Skeletal muscle cell (primary cell): ENCODE measurements around the gene DEPDC7.

ENCODE experiments used
- DNase-seq: peaks from one replicate; pipeline ENCODE4 v3.0.0-alpha.2; 2010; ENCODE audit warnings: low read depth
- H3K4me3 ChIP-seq: 2 replicates; pipeline ENCODE4 v1.5.1; 2011; ENCODE audit warnings: low read depth, mild to moderate bottlenecking, control low read depth, low read length, moderate library complexity

Gene DEPDC7

DNA sequence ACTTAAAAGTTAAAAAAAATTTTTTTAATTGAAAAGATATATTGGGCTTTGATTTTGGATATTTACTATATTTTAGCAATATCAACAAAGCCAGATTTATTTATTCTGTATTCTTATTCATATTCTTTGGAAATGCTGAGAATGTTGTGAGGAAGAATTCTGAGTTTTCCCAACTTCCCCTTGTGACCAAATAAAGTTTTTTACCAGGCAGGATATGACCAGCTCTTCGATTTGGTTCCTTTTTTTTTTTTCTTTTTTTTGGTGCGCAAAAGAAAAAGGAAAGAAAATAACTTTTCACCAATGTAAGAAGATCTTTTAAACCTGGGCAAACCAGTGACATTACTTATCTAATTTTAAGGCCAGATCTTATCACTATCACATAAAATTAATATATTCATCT, 36.6 kb downstream of the DEPDC7 start:
- H3K4me3 ChIP-seq: no peak overlapping the region

DNA sequence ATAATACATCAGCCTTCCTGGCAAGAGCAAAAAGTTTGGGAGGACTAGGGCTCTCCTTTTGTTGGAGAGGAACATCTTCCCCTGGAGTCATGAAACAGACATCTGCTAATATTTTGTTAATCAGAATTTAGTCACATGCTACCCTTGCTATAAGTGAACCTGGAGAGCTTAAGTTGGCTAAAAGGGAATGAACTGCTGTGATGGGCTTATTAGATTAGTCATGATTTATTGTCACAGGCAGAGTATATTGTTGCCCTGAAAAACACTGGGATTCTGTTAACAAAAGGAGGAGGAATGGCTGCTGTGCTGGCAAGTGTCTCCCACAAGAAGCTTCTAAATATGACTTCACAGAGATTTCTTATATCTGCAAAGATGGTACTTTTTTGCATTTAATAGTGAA, 39.7 kb downstream of the DEPDC7 start:
- H3K4me3 ChIP-seq: no peak overlapping the region
- DNase-seq: no peak

More for the DNA sequence above, 36.6 kb downstream of the DEPDC7 start:
- no peak for DNase-seq

DNA sequence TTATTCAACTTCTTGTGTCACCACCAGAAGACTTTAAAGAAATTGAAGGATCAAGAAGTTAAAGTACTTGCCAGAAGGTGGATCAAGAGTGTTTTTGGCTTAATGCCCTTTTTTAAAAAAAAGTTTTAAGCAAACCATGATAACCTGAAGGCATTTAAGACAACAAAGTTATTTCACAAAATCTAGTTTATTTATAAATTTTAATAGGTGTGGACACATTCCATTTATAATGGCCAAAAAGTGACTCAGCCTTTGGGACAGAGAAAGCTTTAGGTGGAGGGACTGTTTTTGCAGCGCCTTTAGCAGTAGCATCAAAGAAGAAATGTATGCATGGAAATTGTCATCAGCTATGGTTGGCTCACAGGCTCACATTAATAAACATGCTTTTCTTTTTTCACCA, 41.6 kb downstream of the DEPDC7 start:
- H3K4me3 ChIP-seq: no peak overlapping the region
- no peak for DNase-seq

DNA sequence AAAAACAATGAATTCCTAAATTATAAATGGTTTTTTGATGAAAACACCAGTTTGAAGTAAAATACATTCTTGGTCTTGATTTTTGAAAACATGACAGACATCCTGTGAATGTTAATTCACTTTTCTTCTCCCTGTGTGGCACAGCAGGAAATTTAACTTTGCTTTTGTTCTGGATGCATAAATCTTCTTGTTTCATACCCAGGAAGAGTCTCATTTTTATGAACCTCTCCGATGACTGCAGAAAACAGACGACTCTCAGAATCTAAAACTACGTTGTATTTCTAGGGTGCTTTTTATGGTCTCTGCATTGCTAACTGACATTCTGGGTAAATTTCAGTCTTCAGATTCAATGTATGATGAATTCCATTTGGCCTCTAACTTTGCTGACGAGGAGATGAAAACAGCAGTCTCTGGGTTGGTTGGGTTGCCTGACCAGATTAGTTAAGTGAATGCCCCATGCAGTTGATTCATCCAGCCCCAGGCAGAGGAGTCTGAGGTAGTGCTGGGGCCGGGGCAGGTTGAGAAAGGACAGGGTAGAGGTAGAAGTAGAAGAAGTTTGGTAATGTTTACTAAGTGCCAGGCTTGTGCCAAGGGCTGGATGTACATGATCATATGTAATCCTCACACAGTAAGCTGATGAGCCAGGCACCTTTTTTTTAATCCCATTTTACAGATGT, 43.8 kb downstream of the DEPDC7 start:
- H3K4me3 ChIP-seq: no peak overlapping the region
- no peak for DNase-seq

DNA sequence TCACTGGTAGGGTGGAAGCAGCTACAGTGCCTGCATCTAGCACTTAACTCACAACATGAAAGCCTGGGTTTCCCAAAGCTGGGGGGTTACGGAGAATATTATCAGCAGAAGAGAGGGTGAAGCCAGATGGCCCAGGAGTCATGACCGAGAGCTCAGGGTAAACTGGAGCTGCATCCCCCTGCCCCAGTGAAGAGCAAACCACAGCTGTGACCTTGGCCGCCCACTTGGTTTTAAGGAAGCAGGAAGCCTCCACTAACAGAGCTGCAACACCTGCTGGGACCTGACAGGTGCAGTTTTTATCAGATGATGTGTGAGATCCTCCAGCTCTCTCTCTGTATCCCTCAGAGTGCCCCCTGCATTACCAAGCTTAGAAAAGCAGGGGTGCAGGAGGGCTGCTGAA, 44.6 kb downstream of the DEPDC7 start:
- DNase-seq: no peak
- H3K4me3 ChIP-seq: no peak overlapping the region

DNA sequence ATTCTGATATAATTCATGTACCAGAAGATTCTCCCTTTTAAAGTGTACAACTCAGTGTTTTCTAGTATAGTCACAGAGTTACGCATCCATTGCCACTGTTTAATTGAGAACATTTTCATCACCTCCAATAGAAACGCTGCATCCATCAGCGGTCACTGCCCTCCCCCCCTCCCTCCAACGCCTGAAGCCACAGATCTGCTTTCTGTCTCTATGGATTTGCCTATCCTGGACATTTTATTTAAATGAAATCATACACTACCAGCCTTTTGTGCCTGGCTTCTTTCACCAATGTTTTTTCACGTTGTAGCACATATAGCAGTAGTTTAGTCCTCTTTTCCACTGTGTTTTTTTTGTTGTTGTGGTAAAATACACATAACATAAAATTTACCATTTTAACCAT, 46.5 kb downstream of the DEPDC7 start:
- H3K4me3 ChIP-seq: no peak overlapping the region
- no peak for DNase-seq

DNA sequence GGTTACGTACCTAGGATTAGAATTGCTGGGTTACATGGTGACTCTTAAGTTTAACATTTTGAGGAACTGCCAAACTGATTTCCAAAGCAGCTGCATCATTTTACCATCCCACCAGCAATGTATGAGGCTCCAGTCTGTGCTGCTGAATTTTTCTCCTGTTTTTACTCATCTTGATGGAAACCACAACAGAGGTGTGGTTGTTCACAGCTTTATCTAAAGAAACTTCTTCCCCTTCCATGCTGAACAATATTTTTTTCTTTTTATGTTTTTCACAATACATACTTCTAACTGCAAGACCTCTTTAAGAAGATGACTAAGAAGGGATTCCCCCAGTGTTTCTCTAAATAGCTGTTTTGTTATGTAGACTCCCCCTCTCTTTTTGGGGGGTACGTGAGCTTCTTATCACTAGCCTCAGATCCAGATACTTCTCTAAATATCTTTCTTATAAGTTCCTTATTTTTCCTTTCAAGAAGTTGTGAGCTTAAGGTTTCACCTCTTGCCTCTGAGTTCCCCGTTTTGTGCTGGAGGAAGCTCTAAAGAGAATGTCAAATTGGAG, 47.7 kb downstream of the DEPDC7 start:
- peak; percentile 26 for DNase-seq
- no peak overlapping the region for H3K4me3 ChIP-seq

DNA sequence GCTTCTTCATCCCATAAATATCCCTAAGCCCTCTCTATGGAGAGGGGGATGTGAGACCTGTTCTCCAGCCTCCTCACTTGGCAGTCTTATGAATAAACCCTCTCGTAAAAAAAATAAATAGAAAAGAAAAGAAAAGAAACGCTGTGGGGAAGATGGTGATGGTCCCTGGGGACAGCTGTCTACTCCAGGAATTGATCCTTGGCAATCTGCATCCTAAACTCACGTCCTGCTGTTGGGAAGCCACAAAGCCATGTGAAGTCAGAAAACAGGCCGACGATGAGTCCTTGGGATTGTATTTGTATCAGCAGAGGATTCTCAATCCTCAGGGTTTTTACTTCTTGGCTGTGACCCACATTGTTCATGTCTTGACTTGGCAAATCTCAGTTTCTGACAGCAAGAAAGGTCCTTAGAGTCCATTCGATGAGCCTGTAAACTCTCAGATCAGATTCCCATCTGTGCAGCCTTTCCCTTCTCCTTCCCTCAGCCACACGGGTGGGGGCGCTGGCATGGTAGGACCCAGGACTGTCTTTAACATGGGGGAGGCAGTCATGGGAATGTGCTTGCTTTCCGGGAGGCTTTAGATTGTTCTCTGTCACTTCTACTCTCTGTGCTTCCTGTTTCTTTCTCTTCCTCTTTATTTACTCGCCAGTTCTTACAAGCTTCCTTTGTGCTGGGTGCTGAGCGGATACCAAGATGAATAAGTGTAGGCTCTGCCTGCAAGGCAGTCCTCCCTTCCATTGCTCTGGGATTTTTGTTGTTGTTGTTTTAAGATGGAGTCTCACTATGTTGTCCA, 48.6 kb downstream of the DEPDC7 start:
- H3K4me3 ChIP-seq: no peak overlapping the region
- no peak for DNase-seq

DNA sequence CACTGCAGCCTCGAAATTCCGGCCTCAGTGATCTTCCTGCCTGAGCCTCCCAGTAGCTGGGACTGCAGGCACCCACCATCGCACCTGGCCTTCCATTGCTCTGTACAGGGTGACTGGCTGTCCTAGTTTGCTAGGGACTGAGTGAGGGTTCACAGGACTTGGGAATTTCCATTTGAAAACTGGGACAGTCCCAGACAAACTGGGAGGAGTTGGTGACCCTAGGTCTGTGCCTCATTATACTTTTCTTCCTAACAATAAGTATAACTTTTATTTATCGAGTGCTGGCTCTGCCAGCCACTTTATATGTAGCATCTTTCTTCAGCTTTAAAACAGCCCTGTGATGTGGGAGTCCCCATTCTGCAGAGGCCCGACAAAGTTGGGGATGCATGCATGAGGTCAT, 49.2 kb downstream of the DEPDC7 start:
- DNase-seq: no peak
- H3K4me3 ChIP-seq: no peak overlapping the region

DNA sequence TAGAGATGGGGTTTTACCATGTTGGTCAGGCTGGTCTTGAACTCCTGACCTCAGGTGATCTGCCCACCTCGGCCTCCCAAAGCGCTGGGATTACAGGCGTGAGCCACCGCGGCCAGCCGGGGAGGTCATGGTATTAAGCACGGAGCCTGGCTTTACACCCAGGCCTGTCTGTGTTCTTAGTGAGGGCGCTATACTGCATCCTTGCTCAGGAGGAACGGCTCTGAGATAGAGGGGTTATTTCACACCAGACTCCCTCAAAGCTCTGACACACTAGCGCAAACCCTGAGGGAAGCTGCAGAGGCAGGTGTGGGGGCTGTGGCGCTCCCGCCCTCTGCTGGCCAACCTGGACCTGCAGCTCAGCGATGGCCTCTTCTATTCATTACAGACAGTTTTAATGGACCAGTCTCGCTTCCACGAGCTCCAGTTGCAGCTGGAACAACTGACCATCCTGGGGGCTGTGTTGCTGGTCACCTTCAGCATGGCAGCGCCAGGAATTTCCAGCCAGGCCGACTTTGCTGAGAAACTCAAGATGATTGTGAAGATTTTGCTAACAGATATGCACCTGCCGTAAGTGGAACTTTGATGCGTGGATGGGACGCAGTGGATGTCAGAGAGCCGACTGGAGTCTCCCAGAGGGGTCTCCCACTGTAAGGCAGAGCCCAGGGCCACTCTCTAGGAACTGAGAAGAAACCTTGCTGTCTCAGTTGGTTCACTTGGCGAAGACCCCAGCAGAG, 49.9 kb downstream of the DEPDC7 start:
- peak; percentile 18 for DNase-seq
- H3K4me3 ChIP-seq: no peak overlapping the region

DNA sequence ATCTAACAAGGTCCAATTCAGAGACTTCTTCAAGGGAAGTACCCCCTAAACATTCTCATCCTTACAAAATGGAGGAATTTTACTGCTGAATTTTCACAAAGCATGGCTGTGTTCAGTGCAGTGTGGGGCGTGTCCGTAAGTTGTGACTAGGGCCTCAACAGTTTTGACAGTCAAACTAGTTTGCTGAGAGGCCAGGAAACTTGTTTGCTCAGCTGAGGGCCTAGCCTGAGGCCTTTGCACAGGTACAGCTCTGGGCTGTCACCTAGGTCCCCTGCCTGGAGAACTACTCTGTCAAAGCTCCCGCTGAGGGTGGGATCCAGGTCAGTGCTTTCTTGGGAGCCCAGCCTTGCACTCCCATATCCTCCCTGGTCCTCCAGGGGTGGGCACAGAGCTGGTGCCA, 51.6 kb downstream of the DEPDC7 start:
- DNase-seq: no peak
- H3K4me3 ChIP-seq: no peak overlapping the region

DNA sequence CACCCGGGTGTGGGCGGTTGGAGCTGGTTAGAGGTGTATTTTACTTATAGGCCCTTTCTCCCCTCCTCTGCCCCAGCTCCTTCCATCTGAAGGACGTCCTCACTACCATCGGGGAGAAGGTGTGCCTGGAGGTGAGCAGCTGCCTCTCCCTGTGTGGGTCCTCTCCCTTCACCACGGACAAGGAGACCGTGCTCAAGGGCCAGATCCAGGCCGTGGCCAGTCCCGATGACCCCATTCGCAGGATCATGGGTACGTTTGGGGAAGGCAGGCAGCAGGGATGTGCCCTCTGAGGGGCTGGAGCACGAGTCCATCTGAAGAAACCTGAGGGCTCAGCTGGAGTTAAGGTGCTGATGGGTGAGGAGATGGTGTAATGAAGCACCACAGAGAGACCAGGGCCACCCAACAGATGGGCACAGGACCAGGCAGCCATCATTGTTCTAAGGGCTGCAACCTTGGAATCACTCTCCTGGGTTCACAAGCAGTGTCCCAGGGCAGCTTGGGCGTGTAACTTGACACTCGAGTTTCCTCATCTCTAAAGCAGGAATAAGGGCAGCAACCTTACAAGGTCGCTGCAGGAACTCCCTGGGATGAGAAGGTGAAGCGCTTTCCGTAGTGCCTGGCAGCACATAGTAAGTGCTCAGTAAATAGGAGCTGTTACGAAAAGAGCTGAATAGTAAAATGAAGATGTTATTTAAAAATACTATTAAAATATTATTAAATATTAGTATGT, 53.1 kb downstream of the DEPDC7 start:
- no peak overlapping the region for H3K4me3 ChIP-seq

DNA sequence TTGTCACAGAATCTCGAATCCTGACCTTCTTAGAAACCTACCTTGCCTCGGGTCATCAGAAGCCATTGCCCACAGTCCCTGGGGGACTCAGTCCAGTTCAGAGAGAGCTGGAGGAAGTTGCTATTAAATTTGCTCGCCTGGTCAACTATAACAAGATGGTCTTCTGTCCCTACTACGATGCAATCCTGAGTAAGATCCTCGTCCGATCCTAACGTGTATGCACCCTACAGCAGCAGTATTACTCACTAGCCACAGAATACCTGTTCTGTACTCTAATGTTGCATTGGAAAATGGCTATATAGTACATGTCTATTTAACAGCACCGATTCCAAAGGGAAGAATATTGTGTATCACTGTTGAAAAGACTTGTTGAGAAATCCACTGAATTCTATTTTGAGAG, 56.8 kb downstream of the DEPDC7 start:
- H3K4me3 ChIP-seq: no peak overlapping the region
- no peak for DNase-seq

More for the DNA sequence above, 53.1 kb downstream of the DEPDC7 start:
- DNase-seq: no peak
